SK-N-SH (cell line): ENCODE results near the gene AKTIP. TPM values are rescaled to one million over a fixed set of nuclear protein-coding genes. Genes with fewer than 3 reads are reported as not detected.

Experiments
- CTCF ChIA-PET: fragments of 300-600, 350-600 bp; formaldehyde crosslinking; extraction: SDS; loops from one replicate; lab custom pipeline; 2021; lab: Yijun Ruan, JAX
- POLR2A ChIA-PET: fragments of 350-600 bp; sonication (Branson Sonifier 250); formaldehyde crosslinking; extraction: SDS; loops from one replicate; lab custom pipeline; 2020; ENCODE audit warnings: antibody characterized with exemption, inconsistent platforms; lab: Yijun Ruan, JAX
- DNase-seq: peaks from one replicate; pipeline ENCODE4 v3.0.0; 2012
- H2AFZ ChIP-seq: fragments of 200-600 bp; sonication (generic); 2 replicates; pipeline ENCODE4 v1.8.1; 2016; ENCODE audit warnings: antibody characterized with exemption, mild to moderate bottlenecking, low read depth
- H3F3A ChIP-seq: fragments of 200-600 bp; sonication (generic); replicated peaks from 2 replicates; pipeline ENCODE3; 2016; ENCODE audit warnings: antibody characterized with exemption, mild to moderate bottlenecking; ENCODE audit not compliant: insufficient read depth
- H3K27ac ChIP-seq, 2 experiments: fragments of 200-500 bp in 1 of 2; fragments of 200-600 bp in 1 of 2; sonication (Bioruptor generic) in 1 of 2; sonication (generic), shearing (Covaris generic) in 1 of 2; 2 replicates each; pipeline versions ENCODE4 v1.5.1 to v1.6.1; 2014 to 2016; ENCODE audit warnings: low read depth in 2 of 2, inconsistent platforms in 1 of 2, low read length in 1 of 2, mild to moderate bottlenecking in 1 of 2, mixed read lengths in 1 of 2
- H3K27me3 ChIP-seq: fragments of 200-600 bp; sonication (generic), shearing (Covaris generic); 2 replicates; pipeline ENCODE4 v1.6.1; 2016; ENCODE audit warnings: mixed run types; ENCODE audit not compliant: insufficient read depth
- H3K36me3 ChIP-seq, 2 experiments: fragments of 200-500 bp in 1 of 2; fragments of 200-600 bp in 1 of 2; sonication (Bioruptor generic) in 1 of 2; sonication (generic) in 1 of 2; replicated peaks in 1 of 2; 2 replicates each; pipeline versions ENCODE3 to v1.5.1; 2014 to 2016; ENCODE audit warnings: low read length in 1 of 2, mild to moderate bottlenecking in 1 of 2; ENCODE audit not compliant: insufficient read depth in 2 of 2, control insufficient read depth in 1 of 2
- H3K4me1 ChIP-seq, 2 experiments: fragments of 200-500 bp in 1 of 2; fragments of 200-600 bp in 1 of 2; sonication (Bioruptor generic) in 1 of 2; sonication (generic), shearing (Covaris generic) in 1 of 2; 2 replicates each; pipeline versions ENCODE4 v1.5.1 to v1.6.1; 2014 to 2016; ENCODE audit warnings: low read depth in 1 of 2, low read length in 1 of 2, mixed run types in 1 of 2; ENCODE audit not compliant: insufficient read depth in 2 of 2, control insufficient read depth in 1 of 2
- H3K4me2 ChIP-seq: fragments of 200-600 bp; sonication (generic), shearing (Covaris generic); 2 replicates; pipeline ENCODE4 v1.6.1; 2017; ENCODE audit warnings: mixed run types
- H3K4me3 ChIP-seq, 2 experiments: fragments of 200-500 bp in 1 of 2; fragments of 200-600 bp in 1 of 2; sonication (Bioruptor generic) in 1 of 2; sonication (generic), shearing (Covaris generic) in 1 of 2; 2 replicates each; pipeline versions ENCODE4 v1.5.1 to v1.8.1; 2014 to 2016; ENCODE audit warnings: low read depth in 2 of 2, inconsistent platforms in 1 of 2, low read length in 1 of 2, mild to moderate bottlenecking in 1 of 2, mixed read lengths in 1 of 2, moderate library complexity in 1 of 2
- H3K79me2 ChIP-seq: fragments of 200-600 bp; sonication (generic); 2 replicates; pipeline ENCODE4 v1.8.1; 2017; ENCODE audit warnings: mild to moderate bottlenecking; ENCODE audit not compliant: insufficient read depth
- H3K9ac ChIP-seq: fragments of 200-600 bp; sonication (generic); 2 replicates; pipeline ENCODE4 v1.6.1; 2017; ENCODE audit warnings: mixed run types
- H3K9me2 ChIP-seq: fragments of 200-600 bp; sonication (generic); 2 replicates; pipeline ENCODE4 v1.6.1; 2017; ENCODE audit warnings: mixed run types
- H3K9me3 ChIP-seq: fragments of 200-600 bp; sonication (generic); 2 replicates; pipeline ENCODE4 v1.6.1; 2017; ENCODE audit warnings: mixed run types, mild to moderate bottlenecking, moderate library complexity
- H4K20me1 ChIP-seq: fragments of 200-600 bp; sonication (generic); 2 replicates; pipeline ENCODE4 v1.6.1; 2017; ENCODE audit warnings: mild to moderate bottlenecking, mixed run types; ENCODE audit not compliant: insufficient read depth
- CHD2 ChIP-seq: fragments of 150-350 bp; IDR thresholded peaks from 2 replicates; pipeline ENCODE4 v1.6.1; 2018; ENCODE audit warnings: low read length; ENCODE audit not compliant: partially characterized antibody
- CTCF ChIP-seq: fragments of 200-600 bp; sonication (generic); IDR thresholded peaks from 2 replicates; pipeline ENCODE4 v1.6.1; 2017; ENCODE audit warnings: antibody characterized with exemption, mild to moderate bottlenecking, moderate library complexity
- EZH2phosphoT487 ChIP-seq: fragments of 200-600 bp; sonication (generic); IDR thresholded peaks from 2 replicates; pipeline ENCODE4 v1.6.1; 2017; ENCODE audit warnings: low read depth, mixed run types, mild to moderate bottlenecking, antibody characterized with exemption, moderate library complexity, borderline replicate concordance
- FOXM1 ChIP-seq: IDR thresholded peaks from 2 replicates; pipeline ENCODE4 v1.4.0; 2012; ENCODE audit warnings: low read depth, mild to moderate bottlenecking
- MAX ChIP-seq: IDR thresholded peaks from 2 replicates; pipeline ENCODE4 v1.4.0; 2012; ENCODE audit warnings: low read depth
- MXI1 ChIP-seq: IDR thresholded peaks from 2 replicates; pipeline ENCODE4 v1.6.1; 2012; ENCODE audit warnings: mild to moderate bottlenecking, low read depth, low read length, improper control_type of control experiment
- POLR2AphosphoS5 ChIP-seq: IDR thresholded peaks from 2 replicates; pipeline ENCODE4 v1.6.1; 2012; ENCODE audit warnings: low read depth, low read length
- RAD21 ChIP-seq: IDR thresholded peaks from 2 replicates; pipeline ENCODE4 v1.6.1; 2012; ENCODE audit warnings: mild to moderate bottlenecking, low read length
- TAF1 ChIP-seq: IDR thresholded peaks from 2 replicates; pipeline ENCODE4 v1.6.1; 2012; ENCODE audit warnings: low read depth, mild to moderate bottlenecking, low read length, moderate library complexity, borderline replicate concordance
- TEAD4 ChIP-seq: IDR thresholded peaks from 2 replicates; pipeline ENCODE4 v1.4.0; 2012; ENCODE audit warnings: mild to moderate bottlenecking, borderline replicate concordance; ENCODE audit not compliant: insufficient read depth
- USF1 ChIP-seq: IDR thresholded peaks from 2 replicates; pipeline ENCODE4 v1.4.0; 2012; ENCODE audit warnings: low read depth, borderline replicate concordance
- WGBS: methylation state at CpG from one replicate; pipeline ENCODE4 v1.1.6; 2017; ENCODE audit warnings: low lambda C conversion rate; 5-methylcytosine and 5-hydroxymethylcytosine counted together
- polyA plus RNA-seq, 3 experiments: library from polyadenylated mRNA; depleted of rRNA; stranded (reverse); fragments of >200 nt; gene quantifications; 2 replicates each; pipeline ENCODE4 v1.2.3, GENCODE V29; 2012

Gene AKTIP
- polyA plus RNA-seq, 1 of the 3 experiments (the other 2 are of a cell fraction): 21.0 TPM

- H3K4me3 ChIP-seq: no peak overlapping the region
- POLR2A ChIA-PET: no interaction called here
- H3K9me3 ChIP-seq: no peaks in the 10 kb centered on the region
- H3K4me1 ChIP-seq: no peaks in the 10 kb centered on the region
- no peaks in the 10 kb centered on the region for H4K20me1 ChIP-seq
- H3F3A ChIP-seq: peaks cover 3% of the 10 kb centered on the region
- H3K36me3 ChIP-seq: peaks cover 35 to 46% of the 10 kb centered on the region in 2 experiments
- DNase-seq: no peak
- H3K9me2 ChIP-seq: no peaks in the 10 kb centered on the region
- H2AFZ ChIP-seq: no peak overlapping the region
- no peak overlapping the region for H3K4me2 ChIP-seq
- no peaks in the 10 kb centered on the region; the same call in 1 of the 2 replicates for H3K79me2 ChIP-seq
- no peaks in the 10 kb centered on the region for H3K27me3 ChIP-seq
- H3K9ac ChIP-seq: no peak overlapping the region
- no peak overlapping the region for H3K27ac ChIP-seq
- 94% methylated on average over 4 of the region's 4 CpGs for WGBS
- TF ChIP-seq TEAD4 (no peak), USF1 (no peak), EZH2phosphoT487 (no peak)
- CTCF ChIA-PET: no interaction called here
These were observed 53.0 kb downstream of the AKTIP start for GRCh38 chr16:53449816-53450517.

GRCh38 chr16:53446090-53446489, 56.9 kb downstream of the AKTIP start:
- CTCF ChIA-PET: interaction anchor here (1.1 kb wide), 1 partner anchor 23 kb away, joined by 3 read pairs; no protein-coding TSS in a partner anchor
- Histone ChIP-seq H3K79me2 (no peaks in the 10 kb centered on the region; the same call in 1 of the 2 replicates), H2AFZ (no peak overlapping the region), H4K20me1 (no peaks in the 10 kb centered on the region), H3F3A (peaks cover 10% of the 10 kb centered on the region), H3K27ac (no peak overlapping the region), H3K9me3 (no peaks in the 10 kb centered on the region), H3K9ac (no peak overlapping the region), H3K4me2 (no peak overlapping the region)
- 48% methylated on average over 3 of the region's 3 CpGs for WGBS
- DNase-seq: no peak
- POLR2A ChIA-PET: no interaction called here
- no peak for TF ChIP-seq CTCF
- no peak for TF ChIP-seq CHD2
- no peak for TF ChIP-seq FOXM1
- no peak for TF ChIP-seq MAX
- TF ChIP-seq RAD21: no peak
- no peak for TF ChIP-seq MXI1
- TF ChIP-seq TAF1: no peak
- no peak for TF ChIP-seq POLR2AphosphoS5
- TF ChIP-seq, all 33 proteins: peak for 0
- Histone ChIP-seq H3K27me3 (no peaks in the 10 kb centered on the region), H3K4me1 (no peaks in the 10 kb centered on the region), H3K36me3 (peaks cover 20 to 47% of the 10 kb centered on the region in 2 experiments), H3K9me2 (no peaks in the 10 kb centered on the region), H3K4me3 (no peak overlapping the region)
